Body of pancreas (tissue), 4 donors: ENCODE data around the gene ARFGAP2. TPM values are rescaled to one million over a fixed set of nuclear protein-coding genes. Genes with fewer than 3 reads are reported as not detected.

ENCODE experiments used
- ATAC-seq: fragments of 150-250 bp; one replicate; pipeline ENCODE4 v1.9.1; 2016
- DNase-seq, 4 donors: peaks; one replicate each; pipeline ENCODE4 v3.0.0-alpha.2; 2019
- H3K27ac ChIP-seq, 4 donors: fragments of 200-600 bp; sonication (generic); 1 replicate in 3 of 4; 2 replicates in 1 of 4; pipeline versions ENCODE4 v1.5.1 to v1.6.1; 2016 to 2019; ENCODE audit warnings: mild to moderate bottlenecking in 1 of 4, mixed read lengths in 1 of 4, moderate library complexity in 1 of 4
- H3K27me3 ChIP-seq, 2 donors: fragments of 200-600 bp; sonication (generic); one replicate each; pipeline ENCODE4 v1.6.0; 2016; ENCODE audit warnings: mild to moderate bottlenecking in 1 of 2
- H3K36me3 ChIP-seq, 2 donors: fragments of 200-600 bp; sonication (generic); replicated peaks in 1 of 2; 2 replicates each; pipeline ENCODE4 v1.5.1; 2016; ENCODE audit warnings: low read depth in 2 of 2; ENCODE audit not compliant: insufficient read depth in 1 of 2
- H3K4me1 ChIP-seq: fragments of 200-600 bp; sonication (generic); one replicate; pipeline ENCODE4 v1.6.0; 2016
- H3K4me3 ChIP-seq, 2 donors: fragments of 200-600 bp; sonication (generic); 1 replicate in 1 of 2; 2 replicates in 1 of 2; pipeline ENCODE4 v1.5.1; 2016 to 2019
- H3K9me3 ChIP-seq, 3 donors: fragments of 200-600 bp; sonication (generic); 1 replicate in 2 of 3; 2 replicates in 1 of 3; pipeline ENCODE4 v1.5.1; 2016
- POLR2A ChIP-seq, 3 donors: fragments of 450-650 bp; IDR thresholded peaks; one replicate each; pipeline ENCODE4 v1.6.1; 2016; ENCODE audit warnings: antibody characterized with exemption in 3 of 3, mild to moderate bottlenecking in 2 of 3
- WGBS, 2 donors: methylation state at CpG; one replicate each; pipeline ENCODE4 v1.1.5; 2017; 5-methylcytosine and 5-hydroxymethylcytosine counted together
- intact Hi-C: fragments of 100-400 bp; cut with DNase I; formaldehyde crosslinking; loops from one replicate; pipeline ENCODE4 v1.15.1; 2023
- total RNA-seq, 2 donors: library from RNA; depleted of rRNA; stranded (reverse); fragments of >200 nt; gene quantifications; one replicate each; pipeline ENCODE4 v1.1.0, GENCODE V29; 2016
- TF ChIP-seq, protein P1 (sequence below), 7 experiments: fragments of 450-650 bp in 4 of 7; fragments of 200-600 bp in 3 of 7; sonication (generic) in 3 of 7; IDR thresholded peaks; one replicate each; pipeline ENCODE4 v1.5.1; 2016 to 2019; ENCODE audit warnings: antibody characterized with exemption in 7 of 7

The ARFGAP2 gene
- total RNA-seq, 2 donors from 2014 or later: 143 to 212 TPM

DNA sequence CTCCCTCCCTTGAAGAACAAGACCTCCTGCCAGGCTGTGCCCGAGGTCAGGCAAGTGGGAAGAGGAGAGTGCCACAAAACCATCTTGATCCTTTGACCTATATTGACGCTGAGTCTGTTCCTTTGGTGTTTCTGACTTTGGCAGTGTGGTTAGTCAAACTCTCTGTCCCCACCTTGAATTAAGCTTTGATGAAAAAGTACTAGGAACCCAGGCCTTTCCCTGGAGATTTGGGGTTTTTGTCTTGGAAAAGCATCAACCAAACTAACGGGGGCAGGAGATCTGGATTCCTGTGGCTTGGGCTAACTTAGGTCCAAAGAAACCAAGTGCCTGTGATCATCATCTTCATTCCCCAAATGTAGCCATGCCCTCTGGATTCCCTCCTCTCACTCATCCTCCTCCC, 40.4 kb downstream of the ARFGAP2 start:
- 85 to 88% methylated on average over 2 to 3 of the region's 3 CpGs for WGBS, 2 donors
- Histone ChIP-seq H3K4me1 (peaks cover 27% of the 10 kb centered on the region), H3K36me3 (no peaks in the 10 kb centered on the region), H3K4me3 (no peak overlapping the region), H3K27ac (no peak overlapping the region), H3K9me3 (no peaks in the 10 kb centered on the region), H3K27me3 (no peaks in the 10 kb centered on the region)
- TF ChIP-seq, protein P1, sequence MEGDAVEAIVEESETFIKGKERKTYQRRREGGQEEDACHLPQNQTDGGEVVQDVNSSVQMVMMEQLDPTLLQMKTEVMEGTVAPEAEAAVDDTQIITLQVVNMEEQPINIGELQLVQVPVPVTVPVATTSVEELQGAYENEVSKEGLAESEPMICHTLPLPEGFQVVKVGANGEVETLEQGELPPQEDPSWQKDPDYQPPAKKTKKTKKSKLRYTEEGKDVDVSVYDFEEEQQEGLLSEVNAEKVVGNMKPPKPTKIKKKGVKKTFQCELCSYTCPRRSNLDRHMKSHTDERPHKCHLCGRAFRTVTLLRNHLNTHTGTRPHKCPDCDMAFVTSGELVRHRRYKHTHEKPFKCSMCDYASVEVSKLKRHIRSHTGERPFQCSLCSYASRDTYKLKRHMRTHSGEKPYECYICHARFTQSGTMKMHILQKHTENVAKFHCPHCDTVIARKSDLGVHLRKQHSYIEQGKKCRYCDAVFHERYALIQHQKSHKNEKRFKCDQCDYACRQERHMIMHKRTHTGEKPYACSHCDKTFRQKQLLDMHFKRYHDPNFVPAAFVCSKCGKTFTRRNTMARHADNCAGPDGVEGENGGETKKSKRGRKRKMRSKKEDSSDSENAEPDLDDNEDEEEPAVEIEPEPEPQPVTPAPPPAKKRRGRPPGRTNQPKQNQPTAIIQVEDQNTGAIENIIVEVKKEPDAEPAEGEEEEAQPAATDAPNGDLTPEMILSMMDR (IDR thresholded peaks at IDR 0.05): no peak
- TF ChIP-seq POLR2A (IDR thresholded peaks at IDR 0.05): no peak
- intact Hi-C loops: no loop called here
- DNase-seq: no peak
- ATAC-seq: no peak

DNA sequence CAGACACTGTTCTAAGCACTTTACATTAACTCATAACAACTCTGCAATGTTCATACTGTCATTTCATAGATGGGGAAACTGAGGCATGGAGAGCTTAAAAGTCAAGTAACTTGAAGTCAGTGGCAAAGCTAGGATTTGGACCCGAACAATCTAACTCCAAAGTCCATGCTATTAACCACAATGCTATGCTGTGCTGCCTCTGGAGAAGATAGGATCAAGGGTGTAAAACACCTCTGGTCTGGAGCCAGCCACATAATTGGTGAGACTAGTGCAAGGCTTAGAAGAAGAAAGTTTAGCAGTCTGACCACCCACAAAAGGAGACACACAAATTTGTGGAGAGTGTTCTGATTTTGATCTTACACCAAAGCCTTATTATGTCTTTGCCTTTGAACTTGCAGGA, 43.7 kb downstream of the ARFGAP2 start:
- Histone ChIP-seq H3K4me3 (no peak overlapping the region), H3K27ac (peak overlapping the region in 3 of 4 donors; percentile 13 to 70 (median 43)), H3K27me3 (no peaks in the 10 kb centered on the region), H3K36me3 (no peaks in the 10 kb centered on the region), H3K9me3 (no peaks in the 10 kb centered on the region), H3K4me1 (peaks cover 56% of the 10 kb centered on the region)
- 29 to 33% methylated on average over 1 of the region's 1 CpG for WGBS, 2 donors
- ATAC-seq: no peak
- TF ChIP-seq, protein P1 (IDR thresholded peaks at IDR 0.05): no peak
- TF ChIP-seq POLR2A (IDR thresholded peaks at IDR 0.05): no peak
- DNase-seq: no peak
- intact Hi-C loops: no loop called here

DNA sequence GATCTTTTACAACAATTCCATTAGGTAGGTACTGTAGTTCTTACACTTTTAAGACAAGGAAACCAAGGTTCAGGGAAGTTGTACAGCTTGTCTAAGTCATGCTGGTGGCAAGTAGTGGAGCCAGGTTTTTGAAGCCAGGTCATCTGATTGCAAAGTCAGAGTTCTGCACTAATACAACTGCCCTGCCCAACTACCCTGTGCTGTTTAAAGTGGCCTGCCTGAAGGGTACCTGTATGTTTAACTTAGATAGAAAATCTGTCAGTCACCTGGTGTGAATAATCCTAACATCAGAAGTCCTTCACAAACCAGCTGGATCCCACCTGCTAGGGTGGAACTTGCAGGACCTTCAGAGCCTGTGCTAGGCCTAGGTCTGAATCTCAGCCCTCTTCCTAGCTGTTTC, 44.2 kb downstream of the ARFGAP2 start:
- ATAC-seq (peak; percentile 84), DNase-seq (peak; percentile 61 to 86 (median 78))
- Histone ChIP-seq H3K9me3 (no peaks in the 10 kb centered on the region), H3K27ac (peak overlapping the region in 3 of 4 donors; percentile 13 to 70 (median 43)), H3K36me3 (no peaks in the 10 kb centered on the region), H3K4me1 (peaks cover 61% of the 10 kb centered on the region), H3K27me3 (no peaks in the 10 kb centered on the region), H3K4me3 (no peak overlapping the region)
- TF ChIP-seq, protein P1 (IDR thresholded peaks at IDR 0.05): no peak
- no peak for TF ChIP-seq POLR2A (IDR thresholded peaks at IDR 0.05)
- intact Hi-C loops: no loop called here

DNA sequence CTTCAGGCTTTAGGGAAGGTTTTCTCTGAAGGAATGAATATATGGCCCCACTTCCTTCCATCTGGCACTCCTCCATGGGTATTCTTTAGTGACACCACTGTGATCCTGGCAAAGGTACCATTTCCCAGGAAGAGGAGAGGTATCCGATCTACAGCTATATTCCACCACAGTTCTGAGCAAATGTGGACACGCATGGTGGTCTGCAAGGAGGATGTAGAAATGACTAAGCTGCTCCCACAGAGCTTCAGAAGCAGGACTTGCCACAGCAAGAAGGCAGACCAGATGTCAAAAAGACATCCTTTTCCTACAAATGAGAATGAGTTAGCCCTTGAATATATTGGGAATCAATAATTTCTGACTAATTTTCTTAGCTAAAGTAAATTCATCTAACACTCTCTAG, 45.5 kb downstream of the ARFGAP2 start:
- DNase-seq (no peak), ATAC-seq (no peak)
- Histone ChIP-seq H3K36me3 (no peaks in the 10 kb centered on the region), H3K27me3 (no peaks in the 10 kb centered on the region), H3K4me1 (peaks cover 74% of the 10 kb centered on the region), H3K9me3 (no peaks in the 10 kb centered on the region), H3K27ac (peak overlapping the region; percentile 13 to 70 (median 41)), H3K4me3 (no peak overlapping the region)
- intact Hi-C loops: no loop called here
- no peak for TF ChIP-seq POLR2A (IDR thresholded peaks at IDR 0.05)
- TF ChIP-seq, protein P1 (IDR thresholded peaks at IDR 0.05): no peak
- 93 to 100% methylated on average over 2 of the region's 2 CpGs for WGBS, 2 donors

DNA sequence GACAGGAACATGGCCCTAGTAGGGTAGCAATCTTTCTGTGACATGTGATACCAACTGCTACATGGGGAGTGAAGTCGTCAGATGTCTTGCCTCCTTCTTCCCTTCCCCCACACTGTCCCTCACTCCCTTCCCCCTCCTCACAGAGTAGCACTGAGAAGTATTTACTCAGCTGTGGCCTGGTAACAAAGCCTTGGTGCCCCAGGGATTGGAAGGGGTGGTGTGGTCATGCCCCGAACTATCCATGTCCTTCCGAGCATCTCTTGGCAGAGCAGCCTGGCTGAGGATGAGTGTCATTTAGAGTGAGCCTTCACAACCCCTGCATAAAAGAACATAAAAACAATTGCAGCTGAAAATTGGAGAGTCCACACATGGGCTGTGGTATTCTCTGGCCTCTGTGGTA, 46.1 kb downstream of the ARFGAP2 start:
- no peaks in the 10 kb centered on the region for H3K36me3 ChIP-seq
- H3K4me3 ChIP-seq: no peak overlapping the region
- WGBS, 2 donors: 13 to 44% methylated on average over 3 of the region's 3 CpGs
- no peaks in the 10 kb centered on the region for H3K27me3 ChIP-seq
- peaks cover 75% of the 10 kb centered on the region for H3K4me1 ChIP-seq
- H3K27ac ChIP-seq: peak overlapping the region in 3 of 4 donors; percentile 13 to 70 (median 49)
- ATAC-seq (peak; percentile 62), DNase-seq (peak; percentile 33 to 73 (median 48))
- H3K9me3 ChIP-seq: no peaks in the 10 kb centered on the region
- intact Hi-C loops: no loop called here
- TF ChIP-seq, protein P1 (IDR thresholded peaks at IDR 0.05): no peak
- TF ChIP-seq POLR2A (IDR thresholded peaks at IDR 0.05): no peak
